Calu3 (cell line): Measurements from ENCODE around the gene RALGAPB. TPM values are rescaled to one million over a fixed set of nuclear protein-coding genes. Genes with fewer than 3 reads are reported as not detected.

ENCODE experiments used
- BruUV-seq: library from RNA; stranded (reverse); fragments of 400-500 nt; replicated peaks from 2 replicates; lab custom pipeline; 2021; lab: Mats Ljungman, UMichigan
- CTCF ChIA-PET: fragments of 300-600 bp; sonication (Branson Sonifier 250); formaldehyde crosslinking; loops from one replicate; lab custom pipeline; 2022; ENCODE audit warnings: antibody characterized with exemption; lab: Charles Lee
- DNase-seq: peaks from one replicate; pipeline ENCODE4 v3.0.0; 2022
- H3K27ac Mint-ChIP-seq: one replicate; pipeline ENCODE4 v1.8.0; 2022; ENCODE audit warnings: mixed read lengths; ENCODE audit not compliant: unreplicated experiment
- H3K27me3 Mint-ChIP-seq: one replicate; pipeline ENCODE4 v1.8.0; 2022; ENCODE audit warnings: mixed read lengths; ENCODE audit not compliant: unreplicated experiment
- H3K36me3 Mint-ChIP-seq: one replicate; pipeline ENCODE4 v1.8.0; 2022; ENCODE audit warnings: mild to moderate bottlenecking, moderate library complexity, mixed read lengths; ENCODE audit not compliant: insufficient read depth, unreplicated experiment
- H3K4me1 Mint-ChIP-seq: one replicate; pipeline ENCODE4 v1.8.0; 2022; ENCODE audit warnings: mild to moderate bottlenecking, low read depth, mixed read lengths; ENCODE audit not compliant: unreplicated experiment
- H3K4me3 Mint-ChIP-seq: one replicate; pipeline ENCODE4 v1.8.0; 2022; ENCODE audit warnings: mild to moderate bottlenecking, low read depth, moderate library complexity, mixed read lengths; ENCODE audit not compliant: unreplicated experiment
- H3K9me3 Mint-ChIP-seq: one replicate; pipeline ENCODE4 v1.8.0; 2022; ENCODE audit warnings: low read depth, mixed read lengths; ENCODE audit not compliant: unreplicated experiment
- intact Hi-C: fragments of 100-400 bp; cut with micrococcal nuclease; formaldehyde crosslinking; loops from one replicate; pipeline ENCODE4 v1.10.0; 2022; ENCODE audit not compliant: unreplicated experiment
- total RNA-seq: library from RNA; stranded (reverse); gene quantifications from 2 replicates; pipeline ENCODE4 v1.2.3, GENCODE V29; 2022
- TF ChIP-seq, protein P1 (sequence below): fragments of 200-600 bp; IDR thresholded peaks from one replicate; pipeline ENCODE4 v1.8.0; 2022; ENCODE audit warnings: antibody characterized with exemption; ENCODE audit not compliant: unreplicated experiment

The RALGAPB gene
- total RNA-seq, 1 experiment from 2014 or later, result 59.8 TPM

DNA sequence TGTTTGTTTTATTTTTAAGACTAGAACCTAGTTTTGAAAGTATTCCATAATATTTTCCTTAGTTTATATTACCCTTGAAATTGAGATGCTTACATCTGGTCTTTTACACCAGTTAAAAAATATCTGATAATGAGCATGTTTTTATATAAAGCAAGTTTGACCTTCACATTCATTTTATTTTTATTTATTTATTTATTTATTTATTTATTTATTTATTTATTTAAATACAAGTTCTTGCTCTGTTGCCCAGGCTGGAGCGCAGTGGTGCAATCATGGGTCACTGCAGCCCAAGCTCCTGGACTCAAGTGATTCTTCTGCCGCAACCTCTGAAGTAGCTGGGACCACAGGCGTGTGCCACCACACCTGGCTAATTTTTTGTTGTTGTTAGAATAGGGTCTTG lies 55.5 kb downstream of the RALGAPB start:
- TF ChIP-seq, protein P1, sequence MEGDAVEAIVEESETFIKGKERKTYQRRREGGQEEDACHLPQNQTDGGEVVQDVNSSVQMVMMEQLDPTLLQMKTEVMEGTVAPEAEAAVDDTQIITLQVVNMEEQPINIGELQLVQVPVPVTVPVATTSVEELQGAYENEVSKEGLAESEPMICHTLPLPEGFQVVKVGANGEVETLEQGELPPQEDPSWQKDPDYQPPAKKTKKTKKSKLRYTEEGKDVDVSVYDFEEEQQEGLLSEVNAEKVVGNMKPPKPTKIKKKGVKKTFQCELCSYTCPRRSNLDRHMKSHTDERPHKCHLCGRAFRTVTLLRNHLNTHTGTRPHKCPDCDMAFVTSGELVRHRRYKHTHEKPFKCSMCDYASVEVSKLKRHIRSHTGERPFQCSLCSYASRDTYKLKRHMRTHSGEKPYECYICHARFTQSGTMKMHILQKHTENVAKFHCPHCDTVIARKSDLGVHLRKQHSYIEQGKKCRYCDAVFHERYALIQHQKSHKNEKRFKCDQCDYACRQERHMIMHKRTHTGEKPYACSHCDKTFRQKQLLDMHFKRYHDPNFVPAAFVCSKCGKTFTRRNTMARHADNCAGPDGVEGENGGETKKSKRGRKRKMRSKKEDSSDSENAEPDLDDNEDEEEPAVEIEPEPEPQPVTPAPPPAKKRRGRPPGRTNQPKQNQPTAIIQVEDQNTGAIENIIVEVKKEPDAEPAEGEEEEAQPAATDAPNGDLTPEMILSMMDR, result no peak
- CTCF ChIA-PET, result no interaction called here
- intact Hi-C loops, result no loop called here
- BruUV-seq, result no TSS peak
- no peaks in the 10 kb centered on the region for H3K4me1 Mint-ChIP-seq
- no peaks in the 10 kb centered on the region for H3K9me3 Mint-ChIP-seq
- H3K27ac Mint-ChIP-seq, result no peak overlapping the region
- H3K36me3 Mint-ChIP-seq, result peaks cover 33% of the 10 kb centered on the region
- no peak for DNase-seq
- no peak overlapping the region for H3K4me3 Mint-ChIP-seq
- no peaks in the 10 kb centered on the region for H3K27me3 Mint-ChIP-seq

DNA sequence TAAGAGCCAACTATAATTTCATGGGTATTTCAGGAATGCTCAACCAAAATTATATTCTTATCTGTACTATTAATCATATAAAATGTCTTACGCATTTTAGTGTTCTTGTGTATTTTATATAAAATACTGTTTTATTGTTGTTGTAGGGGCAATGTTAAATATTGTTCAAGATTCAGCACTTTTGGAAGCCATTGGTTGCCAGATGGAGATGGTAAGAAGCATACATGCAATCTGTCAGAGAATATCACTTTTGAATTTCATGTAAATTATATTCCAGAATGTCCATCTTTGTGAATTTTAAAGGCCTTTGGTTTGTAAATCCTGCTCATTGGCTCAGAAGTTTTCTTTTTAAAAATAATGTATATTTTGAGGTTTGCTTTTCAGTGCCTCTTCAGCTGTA lies 58.4 kb downstream of the RALGAPB start:
- Mint-ChIP-seq H3K9me3 (no peaks in the 10 kb centered on the region), H3K27me3 (no peaks in the 10 kb centered on the region), H3K36me3 (peaks cover 32% of the 10 kb centered on the region), H3K4me3 (no peak overlapping the region), H3K27ac (no peak overlapping the region), H3K4me1 (no peaks in the 10 kb centered on the region)
- no TSS peak for BruUV-seq
- CTCF ChIA-PET, result interaction anchor here (0.7 to 1.4 kb wide), 2 partner anchors 59 to 84 kb away, joined by 3 read pairs; partner anchors contain the start of gene RALGAPB
- intact Hi-C loops, result no loop called here
- no peak for DNase-seq
- TF ChIP-seq, protein P1, result no peak

DNA sequence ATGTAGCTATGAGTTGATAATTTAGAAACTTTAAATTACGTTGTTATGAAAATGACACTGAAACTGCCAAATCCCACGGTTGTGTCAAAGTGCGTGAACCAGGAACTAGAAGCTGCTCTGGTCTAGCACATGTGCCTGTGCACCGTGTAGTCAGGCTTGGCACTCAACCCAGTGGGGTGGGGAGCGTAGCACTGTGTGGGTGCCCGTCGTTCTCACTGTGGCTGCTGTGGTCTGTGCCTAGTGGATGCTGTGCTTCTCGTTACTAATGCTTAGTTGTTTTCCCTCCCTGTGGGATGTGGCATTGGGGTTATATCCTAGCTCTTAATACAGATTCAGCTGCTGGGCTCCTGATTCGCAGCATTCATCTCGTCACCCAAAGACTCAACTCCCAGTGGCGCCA lies 62.1 kb downstream of the RALGAPB start:
- intact Hi-C loops, result no loop called here
- no peak overlapping the region for H3K27ac Mint-ChIP-seq
- no peaks in the 10 kb centered on the region for H3K9me3 Mint-ChIP-seq
- no peaks in the 10 kb centered on the region for H3K27me3 Mint-ChIP-seq
- CTCF ChIA-PET, result no interaction called here
- no TSS peak for BruUV-seq
- no peak for DNase-seq
- H3K36me3 Mint-ChIP-seq, result peaks cover 38% of the 10 kb centered on the region
- no peaks in the 10 kb centered on the region for H3K4me1 Mint-ChIP-seq
- TF ChIP-seq, protein P1, result no peak
- H3K4me3 Mint-ChIP-seq, result no peak overlapping the region

DNA sequence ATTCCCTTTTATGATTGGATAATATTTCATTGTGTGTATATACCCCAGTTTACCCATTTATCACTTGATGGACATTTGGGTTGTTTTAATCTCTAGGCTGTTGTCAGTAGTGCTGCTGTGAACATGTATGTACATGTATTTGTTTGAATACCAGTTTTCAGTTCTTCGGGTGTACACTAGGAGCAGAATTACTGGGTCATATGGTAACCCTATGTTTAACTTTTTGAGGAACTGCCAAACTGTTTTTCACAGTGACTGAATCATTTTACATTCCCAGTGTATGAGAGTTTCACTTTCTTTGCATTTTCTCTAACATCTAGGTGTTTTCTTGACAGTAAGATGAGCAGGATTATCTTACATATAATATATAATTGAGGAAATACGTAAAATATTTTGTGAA lies 63.7 kb downstream of the RALGAPB start:
- BruUV-seq, result no TSS peak
- Mint-ChIP-seq H3K4me1 (no peaks in the 10 kb centered on the region), H3K9me3 (no peaks in the 10 kb centered on the region), H3K27ac (no peak overlapping the region), H3K36me3 (peaks cover 38% of the 10 kb centered on the region), H3K4me3 (no peak overlapping the region), H3K27me3 (no peaks in the 10 kb centered on the region)
- intact Hi-C loops, result no loop called here
- CTCF ChIA-PET, result no interaction called here
- TF ChIP-seq, protein P1, result no peak
- DNase-seq, result no peak
